ENCODE measurements around the gene DLEC1.

DNA sequence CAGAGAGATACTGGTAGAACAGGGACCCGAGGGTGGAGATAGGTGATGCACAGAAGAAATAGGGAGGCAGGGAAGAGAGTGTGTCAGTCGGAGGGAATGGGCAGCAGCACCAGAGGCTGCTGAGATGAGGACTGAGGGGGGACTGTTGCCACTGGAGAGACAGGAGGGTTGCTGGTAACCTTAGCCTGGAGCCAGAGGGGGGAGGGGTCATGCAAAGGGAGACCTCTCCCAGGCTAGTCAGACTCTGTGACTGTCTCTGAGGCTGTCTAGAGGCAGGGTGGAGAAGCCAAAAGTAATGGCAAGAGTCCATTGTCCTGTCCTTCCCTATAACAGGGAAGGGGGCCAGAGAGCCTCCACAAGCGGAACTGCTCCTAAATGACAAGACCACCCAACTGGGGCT lies 2.1 kb upstream of the DLEC1 start:
- no peak for TF ChIP-seq CTCF (IDR thresholded peaks at IDR 0.05)
- no peak for TF ChIP-seq POLR2A (IDR thresholded peaks at IDR 0.05)
